Rectal smooth muscle tissue (tissue), 1 donor: ENCODE measurements around the gene NIT2.

ENCODE experiments used
- H3K27ac ChIP-seq: one replicate; pipeline ENCODE4 v1.7.0; 2013; ENCODE audit warnings: low read depth, low read length, inconsistent platforms
- H3K27me3 ChIP-seq: one replicate; pipeline ENCODE4 v1.7.0; 2013; ENCODE audit warnings: low read length; ENCODE audit not compliant: control insufficient read depth, insufficient read depth
- H3K36me3 ChIP-seq: one replicate; pipeline ENCODE4 v1.7.0; 2013; ENCODE audit warnings: low read length; ENCODE audit not compliant: control insufficient read depth, insufficient read depth
- H3K4me1 ChIP-seq: one replicate; pipeline ENCODE4 v1.7.0; 2013; ENCODE audit warnings: low read length; ENCODE audit not compliant: control insufficient read depth, insufficient read depth
- H3K4me3 ChIP-seq: one replicate; pipeline ENCODE4 v1.7.0; 2013; ENCODE audit warnings: low read length
- H3K9ac ChIP-seq: one replicate; pipeline ENCODE4 v1.7.0; 2013; ENCODE audit warnings: low read length

Gene NIT2, protein sequence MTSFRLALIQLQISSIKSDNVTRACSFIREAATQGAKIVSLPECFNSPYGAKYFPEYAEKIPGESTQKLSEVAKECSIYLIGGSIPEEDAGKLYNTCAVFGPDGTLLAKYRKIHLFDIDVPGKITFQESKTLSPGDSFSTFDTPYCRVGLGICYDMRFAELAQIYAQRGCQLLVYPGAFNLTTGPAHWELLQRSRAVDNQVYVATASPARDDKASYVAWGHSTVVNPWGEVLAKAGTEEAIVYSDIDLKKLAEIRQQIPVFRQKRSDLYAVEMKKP

DNA sequence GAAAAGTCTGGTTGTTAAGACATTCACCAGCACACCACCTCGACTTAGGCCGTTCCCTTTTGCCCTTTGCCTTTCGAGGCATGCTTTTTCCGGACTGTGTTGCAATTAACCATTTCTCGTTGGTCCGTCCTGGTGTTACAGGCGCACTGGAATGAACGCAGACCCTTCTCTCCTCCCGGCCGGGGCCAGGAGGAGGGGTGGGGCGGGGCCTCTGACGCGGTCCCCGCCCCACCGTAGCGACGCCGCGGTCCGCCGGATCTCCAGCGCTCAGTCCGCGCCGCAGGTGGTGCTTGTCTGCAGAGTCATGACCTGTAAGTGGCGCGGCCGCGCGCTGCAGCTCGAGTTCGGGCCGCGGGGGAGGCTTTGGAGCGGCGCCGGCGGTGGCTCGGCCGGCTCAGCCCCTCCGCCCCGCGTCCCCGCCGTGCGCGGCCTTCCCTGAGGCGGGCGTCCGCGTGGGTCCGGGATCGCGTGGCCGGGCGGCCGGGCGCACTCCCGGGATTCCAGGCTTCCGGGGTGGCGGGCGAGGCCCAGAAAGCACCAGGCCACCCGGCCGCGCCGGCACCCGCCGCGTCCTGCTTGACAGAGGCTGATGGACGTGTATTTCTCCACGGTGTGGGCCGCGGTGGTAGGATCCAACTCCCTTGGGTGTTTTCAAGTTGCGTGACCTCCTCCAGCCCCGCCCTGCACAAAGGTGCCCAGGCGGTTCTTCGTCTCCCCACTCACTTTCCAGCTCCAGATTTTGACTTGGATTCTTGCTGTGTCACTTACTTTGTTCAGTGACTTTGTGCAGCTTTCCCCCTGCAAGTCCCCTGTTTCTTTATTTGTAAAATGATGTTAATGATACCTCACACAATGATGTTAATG is at the start of gene NIT2:
NIT2 (plus strand) TSS at position 270 of the 864 bp plus-strand sequence; CDS start at position 305, 35 bp downstream.
- no peaks in the 10 kb centered on the region for H3K27me3 ChIP-seq
- peaks cover 7% of the 10 kb centered on the region for H3K36me3 ChIP-seq
- peak within 1 kb of the TSS; percentile 47 for H3K27ac ChIP-seq
- peak within 1 kb of the TSS; percentile 80 for H3K9ac ChIP-seq
- peak within 1 kb of the TSS; percentile 92 for H3K4me3 ChIP-seq
- H3K4me1 ChIP-seq: no peaks in the 10 kb centered on the region

DNA sequence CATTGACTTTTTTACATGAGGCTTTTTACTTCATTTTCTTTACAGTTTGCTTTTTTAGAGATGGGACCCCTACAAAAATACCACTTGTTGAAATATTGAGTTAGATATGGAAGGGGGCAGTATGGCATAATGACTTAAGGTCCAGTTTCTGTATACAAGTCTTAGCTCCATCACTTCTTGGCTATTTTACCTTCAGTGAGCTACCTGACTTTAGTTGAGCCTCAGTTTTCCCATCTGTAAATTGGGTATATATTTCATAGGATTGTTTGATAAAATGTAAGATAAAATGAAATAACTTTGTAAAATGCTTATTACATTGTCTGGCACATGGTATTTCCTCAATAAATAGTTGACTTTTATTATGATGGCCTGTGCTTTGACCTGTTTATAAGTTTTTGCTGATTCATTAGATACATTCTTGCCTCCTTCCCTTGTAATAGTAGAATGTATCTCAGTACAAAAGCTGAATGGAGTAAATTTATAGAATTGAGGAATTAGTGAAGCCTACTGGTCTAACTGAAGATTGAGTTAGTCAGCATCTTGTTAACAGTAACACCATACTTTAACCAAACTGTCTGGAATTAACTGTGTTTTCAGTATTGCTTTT is 46.2 kb upstream of the NIT2 start:
- Histone ChIP-seq H3K36me3 (peaks cover 10% of the 10 kb centered on the region), H3K27ac (no peak overlapping the region), H3K9ac (no peak overlapping the region)

DNA sequence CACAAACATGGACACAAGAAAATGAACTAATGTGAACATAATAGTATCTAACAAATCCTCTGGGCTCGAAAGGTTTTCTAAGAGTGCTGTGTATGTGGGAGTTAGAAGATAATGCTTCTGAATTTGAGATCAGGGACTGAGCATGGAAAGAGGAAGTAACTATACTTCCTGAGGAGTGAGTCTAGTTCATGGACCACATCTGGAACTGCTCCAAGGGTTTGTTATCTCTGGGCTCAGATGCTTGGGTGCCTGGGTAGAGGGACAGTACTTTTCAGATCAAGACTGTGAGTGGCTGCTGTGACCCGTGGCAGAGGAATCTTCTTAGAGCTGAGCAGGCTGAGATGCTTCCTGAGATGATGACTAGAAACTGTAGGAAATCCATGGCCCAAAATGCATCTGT is 45.2 kb upstream of the NIT2 start:
- Histone ChIP-seq H3K9ac (no peak overlapping the region), H3K4me3 (no peak overlapping the region), H3K27ac (no peak overlapping the region), H3K36me3 (peaks cover 10% of the 10 kb centered on the region), H3K4me1 (no peaks in the 10 kb centered on the region), H3K27me3 (no peaks in the 10 kb centered on the region)

More for the DNA sequence above, 46.2 kb upstream of the NIT2 start:
- no peaks in the 10 kb centered on the region for H3K4me1 ChIP-seq
- H3K4me3 ChIP-seq: no peak overlapping the region
- no peaks in the 10 kb centered on the region for H3K27me3 ChIP-seq

DNA sequence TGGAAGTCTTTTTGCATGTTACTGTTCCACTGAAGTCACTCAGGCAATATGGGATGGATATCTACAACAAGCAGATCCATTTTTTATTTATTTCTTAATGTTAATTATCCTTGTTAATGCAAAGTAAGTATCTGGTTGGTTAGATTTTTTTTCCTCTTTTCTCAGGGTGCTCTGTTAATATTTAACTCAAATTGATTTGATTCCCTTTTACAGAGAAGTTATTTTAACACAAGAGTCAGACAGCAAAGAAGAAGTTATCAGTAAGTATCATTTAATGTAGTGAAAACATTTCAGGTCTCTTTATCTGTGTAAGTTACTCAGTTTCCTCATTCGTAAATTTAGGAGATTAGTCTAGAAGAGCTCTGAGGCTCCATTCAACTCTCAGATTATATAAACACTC is 39.5 kb upstream of the NIT2 start:
- Histone ChIP-seq H3K4me1 (no peaks in the 10 kb centered on the region), H3K27ac (no peak overlapping the region), H3K4me3 (no peak overlapping the region), H3K27me3 (no peaks in the 10 kb centered on the region), H3K9ac (no peak overlapping the region), H3K36me3 (peaks cover 9% of the 10 kb centered on the region)

DNA sequence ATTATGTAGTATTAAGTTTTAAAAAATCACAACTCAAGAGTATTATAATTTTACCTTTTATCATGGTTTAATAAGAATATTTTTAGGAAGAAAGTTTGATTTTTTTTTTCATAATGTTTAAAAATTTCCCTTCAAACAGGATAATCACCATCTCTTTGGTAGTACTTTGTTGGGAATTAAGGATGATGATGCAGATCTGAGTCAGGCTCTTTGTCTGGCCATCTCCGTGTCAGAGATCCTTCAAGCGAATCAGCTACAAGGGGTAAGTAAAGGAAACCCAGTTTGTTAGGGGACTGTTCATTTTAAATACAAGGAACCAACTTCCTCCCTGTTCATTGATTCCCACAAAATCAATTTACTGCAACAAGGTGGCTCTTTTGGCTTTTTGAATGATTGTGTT is 36.8 kb upstream of the NIT2 start:
- no peak overlapping the region for H3K9ac ChIP-seq
- no peaks in the 10 kb centered on the region for H3K27me3 ChIP-seq
- no peak overlapping the region for H3K4me3 ChIP-seq
- no peak overlapping the region for H3K27ac ChIP-seq
- no peaks in the 10 kb centered on the region for H3K4me1 ChIP-seq
- peaks cover 4% of the 10 kb centered on the region for H3K36me3 ChIP-seq

DNA sequence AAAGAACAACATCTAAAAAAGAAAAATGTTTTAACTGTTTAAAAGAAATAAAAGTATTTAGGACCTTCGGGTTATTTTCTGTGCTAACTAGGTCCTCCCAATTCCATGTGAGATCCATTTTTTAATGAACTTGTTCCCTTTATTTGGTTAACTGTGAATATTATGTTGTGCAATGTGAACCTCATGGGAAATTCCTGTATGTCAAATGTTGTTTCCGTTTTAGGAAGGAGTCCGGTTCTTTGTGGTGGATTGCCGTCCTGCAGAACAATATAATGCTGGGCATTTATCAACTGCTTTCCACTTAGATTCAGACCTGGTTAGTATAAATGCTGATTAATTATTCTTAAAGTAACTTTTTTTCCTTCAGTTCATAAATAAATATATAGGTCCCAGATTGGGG is 35.5 kb upstream of the NIT2 start:
- no peaks in the 10 kb centered on the region for H3K4me1 ChIP-seq
- H3K27me3 ChIP-seq: no peaks in the 10 kb centered on the region
- no peak overlapping the region for H3K4me3 ChIP-seq
- H3K36me3 ChIP-seq: peaks cover 4% of the 10 kb centered on the region
- H3K9ac ChIP-seq: no peak overlapping the region
- H3K27ac ChIP-seq: no peak overlapping the region

DNA sequence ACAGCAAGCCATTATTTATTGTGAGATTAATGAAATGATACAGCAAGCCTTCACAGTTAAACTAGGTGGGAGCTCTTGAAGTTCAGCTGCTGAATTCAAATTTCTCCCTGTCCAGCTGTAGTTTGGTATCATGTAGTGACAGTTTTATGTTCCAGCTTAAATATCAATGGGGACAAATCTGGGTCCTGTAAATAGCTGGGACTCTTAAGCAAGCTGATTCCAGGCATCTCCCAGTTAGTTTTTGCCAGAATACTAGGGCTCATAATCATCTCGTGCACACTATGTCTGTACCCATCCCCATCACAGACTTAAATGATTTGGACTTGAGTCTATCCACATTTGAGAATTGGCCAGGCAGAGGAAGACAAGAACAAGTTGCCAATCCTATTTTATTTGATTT is 27.9 kb upstream of the NIT2 start:
- H3K4me1 ChIP-seq: no peaks in the 10 kb centered on the region
- H3K9ac ChIP-seq: no peak overlapping the region
- no peak overlapping the region for H3K4me3 ChIP-seq
- peaks cover 6% of the 10 kb centered on the region for H3K36me3 ChIP-seq
- no peak overlapping the region for H3K27ac ChIP-seq
- H3K27me3 ChIP-seq: no peaks in the 10 kb centered on the region

DNA sequence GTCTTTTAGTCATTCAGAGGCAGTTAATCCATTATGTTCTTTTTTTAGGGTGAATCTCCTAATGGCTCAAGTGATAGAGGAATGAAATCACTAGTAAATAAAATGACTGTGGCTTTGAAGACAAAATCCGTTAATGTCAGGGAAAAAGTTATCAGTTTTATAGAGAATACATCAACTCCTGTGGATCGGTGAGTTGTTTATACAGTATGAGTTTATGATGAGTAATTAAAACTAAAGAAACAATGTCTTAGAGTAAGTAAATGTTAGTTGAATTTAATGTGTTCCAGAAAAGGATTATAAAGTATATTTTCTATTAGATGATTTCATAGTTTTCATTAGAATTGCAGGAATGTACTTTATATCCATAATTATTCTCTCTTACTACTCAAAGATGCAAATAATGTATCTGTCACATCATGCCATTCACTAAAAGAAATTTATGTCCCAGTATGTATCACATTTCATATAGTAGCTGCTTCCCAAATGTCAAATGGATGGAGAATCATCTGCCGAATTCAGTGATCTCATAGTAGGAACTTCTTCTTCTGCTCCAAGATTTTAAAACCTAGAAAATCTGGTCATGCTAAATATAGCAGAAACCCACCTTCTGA is 24.1 kb upstream of the NIT2 start:
- H3K27ac ChIP-seq: no peak overlapping the region

DNA sequence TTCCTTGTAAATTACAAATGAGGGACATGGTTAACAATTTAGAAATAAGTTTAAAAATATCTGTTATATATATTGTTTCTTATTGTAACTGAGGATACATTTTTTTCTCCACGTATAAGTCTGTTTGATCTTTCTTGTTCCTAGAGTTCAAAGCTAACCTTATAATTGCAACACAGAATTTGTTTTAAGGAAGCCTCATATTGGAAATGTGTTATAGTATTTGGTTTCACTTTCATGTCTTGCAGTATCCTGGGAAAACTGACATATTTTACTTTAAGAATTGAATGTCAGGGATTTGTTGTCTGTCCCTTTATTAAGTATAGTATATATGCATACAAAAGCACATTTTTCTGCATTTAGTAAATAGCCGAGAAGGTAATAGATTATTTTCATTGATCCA is 23.5 kb upstream of the NIT2 start:
- no peak overlapping the region for H3K4me3 ChIP-seq
- peaks cover 6% of the 10 kb centered on the region for H3K36me3 ChIP-seq
- H3K27ac ChIP-seq: no peak overlapping the region

More for the DNA sequence above, 24.1 kb upstream of the NIT2 start:
- Histone ChIP-seq H3K27me3 (no peaks in the 10 kb centered on the region), H3K36me3 (peaks cover 6% of the 10 kb centered on the region), H3K4me1 (no peaks in the 10 kb centered on the region), H3K9ac (no peak overlapping the region), H3K4me3 (no peak overlapping the region)

DNA sequence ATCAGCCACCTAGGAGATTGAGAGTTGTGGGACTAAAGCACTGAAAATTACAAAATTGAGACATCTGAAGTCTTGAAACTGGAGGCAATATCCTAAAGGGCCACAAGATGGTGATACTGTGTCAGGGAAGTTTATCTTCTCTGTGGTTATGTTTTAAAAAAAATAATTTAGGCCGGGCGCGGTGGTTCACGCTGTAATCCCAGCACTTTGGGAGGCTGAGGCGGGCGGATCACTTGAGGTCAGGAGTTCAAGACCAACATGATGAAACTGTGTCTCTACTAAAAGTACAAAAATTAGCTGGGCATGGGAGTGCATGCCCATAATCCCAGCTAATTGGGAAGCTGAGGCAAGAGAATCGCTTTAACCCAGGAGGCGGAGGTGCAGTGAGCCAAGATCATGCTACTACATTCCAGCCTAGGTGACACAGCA is 17.9 kb upstream of the NIT2 start:
- no peak overlapping the region for H3K4me3 ChIP-seq
- H3K27me3 ChIP-seq: no peaks in the 10 kb centered on the region
- H3K27ac ChIP-seq: no peak overlapping the region
- no peaks in the 10 kb centered on the region for H3K36me3 ChIP-seq
- H3K4me1 ChIP-seq: no peaks in the 10 kb centered on the region
- no peak overlapping the region for H3K9ac ChIP-seq

More for the DNA sequence above, 23.5 kb upstream of the NIT2 start:
- Histone ChIP-seq H3K27me3 (no peaks in the 10 kb centered on the region), H3K4me1 (no peaks in the 10 kb centered on the region), H3K9ac (no peak overlapping the region)

DNA sequence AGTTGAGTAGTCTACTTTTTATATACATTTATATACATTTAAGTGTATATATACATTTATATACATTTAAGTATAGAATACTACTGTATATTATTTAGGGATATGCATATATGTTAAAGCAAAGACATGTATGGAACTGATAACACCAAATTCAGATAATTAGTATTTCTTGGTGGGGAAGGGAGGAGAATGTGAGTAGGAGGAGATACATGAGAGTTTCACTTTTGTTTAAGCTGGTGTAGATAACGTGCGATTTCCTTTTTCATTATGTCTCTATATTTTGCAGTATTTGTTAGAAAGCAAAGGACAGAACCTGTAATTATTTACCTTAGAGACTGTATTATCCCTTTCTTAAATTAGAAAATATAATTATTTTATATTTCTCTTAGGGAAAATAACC is 16.6 kb upstream of the NIT2 start:
- H3K27me3 ChIP-seq: no peaks in the 10 kb centered on the region
- H3K4me3 ChIP-seq: no peak overlapping the region
- no peaks in the 10 kb centered on the region for H3K4me1 ChIP-seq
- H3K9ac ChIP-seq: no peak overlapping the region
- no peak overlapping the region for H3K27ac ChIP-seq
- no peaks in the 10 kb centered on the region for H3K36me3 ChIP-seq

DNA sequence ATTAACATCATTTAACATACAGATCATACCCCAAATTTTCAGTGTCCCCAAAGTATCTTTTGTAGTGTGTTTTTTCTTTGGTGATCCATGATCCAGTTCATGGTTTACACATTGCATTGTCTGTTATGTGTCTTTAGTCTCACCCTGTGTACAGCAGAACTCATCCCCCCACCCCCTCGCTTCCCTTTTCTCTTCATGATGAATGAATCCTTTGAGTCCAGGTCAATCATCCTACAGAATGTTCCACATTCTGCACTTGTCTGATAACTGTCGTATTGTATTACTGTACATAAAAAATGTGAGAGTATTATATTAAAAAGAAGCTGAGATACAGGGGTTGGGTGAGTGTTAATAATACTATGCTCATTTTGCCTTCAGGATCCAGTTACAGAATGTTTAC is 14.6 kb upstream of the NIT2 start:
- H3K36me3 ChIP-seq: no peaks in the 10 kb centered on the region
- H3K27ac ChIP-seq: no peak overlapping the region
- no peak overlapping the region for H3K4me3 ChIP-seq
- no peaks in the 10 kb centered on the region for H3K27me3 ChIP-seq
- H3K9ac ChIP-seq: no peak overlapping the region
- no peaks in the 10 kb centered on the region for H3K4me1 ChIP-seq
